Ramos (cell line): Measurements from ENCODE around the gene BCCIP.

Experiments
- in situ Hi-C: fragments of 300-500 bp; cut with MboI; formaldehyde crosslinking; loops from one replicate; pipeline ENCODE4 v1.14.3; 2022; ENCODE audit warnings: low sequenced_read_pairs; ENCODE audit not compliant: unreplicated experiment

The BCCIP gene

GRCh38 chr10:125822878-125823662, at the start of gene BCCIP, which contains the start of gene UROS:
BCCIP (plus strand) TSS chr10:125823546; CDS start chr10:125823558, 12 bp downstream.
UROS (minus strand) TSS chr10:125823258; CDS start chr10:125816499, 6,759 bp downstream.
- in situ Hi-C loops, result no loop called here

GRCh38 chr10:125773687-125774543, 49.4 kb upstream of the BCCIP start:
- in situ Hi-C loops, result no loop called here

- in situ Hi-C loops, result no loop called here
Measured at GRCh38 chr10:125774581-125775191, 48.7 kb upstream of the BCCIP start.

- in situ Hi-C loops, result no loop called here
Measured at GRCh38 chr10:125775491-125776106, 47.7 kb upstream of the BCCIP start, which contains the start of gene MMP21. MMP21 (minus strand) TSS chr10:125775821; CDS start chr10:125775821, 0 bp downstream.

- in situ Hi-C loops, result no loop called here
Measured at GRCh38 chr10:125777806-125778205, 45.5 kb upstream of the BCCIP start.

- in situ Hi-C loops, result no loop called here
Measured at GRCh38 chr10:125778556-125778955, 44.8 kb upstream of the BCCIP start.

GRCh38 chr10:125779403-125780327, 43.7 kb upstream of the BCCIP start:
- in situ Hi-C loops, result no loop called here

GRCh38 chr10:125781374-125781773, 42.0 kb upstream of the BCCIP start:
- in situ Hi-C loops, result no loop called here

GRCh38 chr10:125782054-125782453, 41.3 kb upstream of the BCCIP start:
- in situ Hi-C loops, result no loop called here

- in situ Hi-C loops, result no loop called here
Measured at GRCh38 chr10:125782616-125783015, 40.7 kb upstream of the BCCIP start.

- in situ Hi-C loops, result no loop called here
Measured at GRCh38 chr10:125783408-125783807, 39.9 kb upstream of the BCCIP start.

- in situ Hi-C loops, result no loop called here
Measured at GRCh38 chr10:125783957-125784356, 39.4 kb upstream of the BCCIP start.

- in situ Hi-C loops, result no loop called here
Measured at GRCh38 chr10:125785791-125786190, 37.6 kb upstream of the BCCIP start.

- in situ Hi-C loops, result no loop called here
Measured at GRCh38 chr10:125788156-125789034, 35.0 kb upstream of the BCCIP start.

GRCh38 chr10:125792342-125793300, 30.7 kb upstream of the BCCIP start:
- in situ Hi-C loops, result no loop called here

- in situ Hi-C loops, result no loop called here
Measured at GRCh38 chr10:125795128-125795527, 28.2 kb upstream of the BCCIP start.

- in situ Hi-C loops, result no loop called here
Measured at GRCh38 chr10:125795637-125796190, 27.6 kb upstream of the BCCIP start.
